ENCODE measurements around the gene IPO13. TPM values are rescaled to one million over a fixed set of nuclear protein-coding genes. Genes with fewer than 3 reads are reported as not detected.

Gene IPO13
- total RNA-seq, 6 donors from 2014 or later, result 16.9 to 46.1 (median 24.1) TPM

DNA sequence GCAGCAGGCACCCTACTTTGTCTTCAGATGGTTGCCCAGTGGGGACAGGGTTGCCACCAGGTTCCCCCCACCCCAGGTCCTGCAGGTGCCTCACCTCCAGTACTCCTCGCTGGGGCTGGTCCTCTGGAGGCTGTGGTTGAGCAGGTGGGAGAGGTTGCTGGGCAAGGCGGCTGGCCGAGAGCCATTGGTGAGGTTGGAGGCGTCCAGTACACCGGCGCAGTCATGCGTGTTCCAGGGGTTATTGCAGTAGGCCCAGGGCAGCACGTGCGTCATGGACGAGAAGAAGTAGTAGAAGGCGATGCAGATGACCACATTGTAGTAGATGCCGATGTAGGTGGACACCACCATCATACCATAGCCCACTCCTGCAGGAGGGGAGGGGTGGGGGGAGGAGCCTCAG is 61.5 kb downstream of the IPO13 start:
- 92 to 97% methylated on average over 12 of the region's 12 CpGs for WGBS, 2 donors
- TF ChIP-seq POLR2AphosphoS5 (IDR thresholded peaks at IDR 0.05), result no peak
- TF ChIP-seq POLR2A (IDR thresholded peaks at IDR 0.05), result no peak
- TF ChIP-seq EP300 (IDR thresholded peaks at IDR 0.05), result no peak
- no peak for TF ChIP-seq CTCF (IDR thresholded peaks at IDR 0.05)
- Histone ChIP-seq H3K4me1 (peaks cover 0 to 5% (median 2%) of the 10 kb centered on the region in 4 donors), H3K27me3 (no peaks in the 10 kb centered on the region), H3K27ac (no peak overlapping the region), H3K9me3 (no peaks in the 10 kb centered on the region), H3K36me3 (peaks cover 0 to 4% (median 2%) of the 10 kb centered on the region in 4 donors), H3K4me3 (no peak overlapping the region)
- ATAC-seq (ENCODE audit: low FRiP score in 2 of 2), result no peak
- DNase-seq, result no peak

- TF ChIP-seq CTCF (IDR thresholded peaks at IDR 0.05) (no peak), POLR2AphosphoS5 (IDR thresholded peaks at IDR 0.05) (no peak), POLR2A (IDR thresholded peaks at IDR 0.05) (no peak), EP300 (IDR thresholded peaks at IDR 0.05) (no peak)
- H3K27ac ChIP-seq, result no peak overlapping the region
- DNase-seq (no peak), ATAC-seq (ENCODE audit: low FRiP score in 2 of 2) (no peak)
- H3K27me3 ChIP-seq, result no peaks in the 10 kb centered on the region
- H3K9me3 ChIP-seq, result no peaks in the 10 kb centered on the region
- 89 to 94% methylated on average over 4 to 10 of the region's 11 CpGs for WGBS, 2 donors
- no peak overlapping the region for H3K4me3 ChIP-seq
- peaks cover 0 to 1% (median 0%) of the 10 kb centered on the region in 4 donors for H3K4me1 ChIP-seq
- peaks cover 0 to 4% (median 2%) of the 10 kb centered on the region in 4 donors for H3K36me3 ChIP-seq
These were observed 64.3 kb downstream of the IPO13 start for GRCh38 chr1:44010935-44011471.

- no peak for ATAC-seq (ENCODE audit: low FRiP score in 2 of 2)
- 13 to 66% methylated on average over 1 to 2 of the region's 2 CpGs for WGBS, 2 donors
These were observed 65.7 kb downstream of the IPO13 start for GRCh38 chr1:44012404-44012803.

DNA sequence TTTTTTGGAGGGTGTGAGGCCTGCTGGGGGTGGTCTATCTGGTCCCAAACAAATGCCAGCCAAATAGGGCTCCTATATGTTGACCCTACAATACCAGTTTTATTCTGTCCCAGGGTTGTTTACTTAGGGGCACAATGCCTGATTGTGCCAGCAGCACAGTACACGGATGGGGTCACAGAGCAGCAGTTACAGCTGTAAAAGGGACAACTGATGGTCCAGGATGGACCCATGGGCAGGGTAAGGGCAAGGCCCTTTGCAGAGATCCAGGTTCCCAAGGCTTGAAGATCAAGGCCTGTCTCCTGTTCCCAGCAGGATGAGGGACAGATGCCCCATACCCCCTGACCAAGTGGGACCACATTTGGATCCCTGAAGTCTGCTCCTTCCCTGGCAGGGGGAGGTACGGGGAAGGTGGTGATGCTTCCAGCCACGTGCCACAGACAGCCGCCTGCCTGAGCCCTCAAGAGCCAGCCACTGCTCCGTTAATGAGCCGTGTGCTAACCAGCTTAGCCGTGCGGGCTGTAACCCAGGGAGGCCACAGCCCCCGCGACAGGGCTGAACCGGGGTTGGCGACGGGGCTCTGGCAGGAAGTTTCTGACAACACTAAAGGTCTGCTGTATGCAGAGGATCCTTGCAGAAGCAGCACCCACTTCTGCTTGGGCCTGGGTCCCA is 66.3 kb downstream of the IPO13 start:
- Histone ChIP-seq H3K36me3 (peaks cover 0 to 3% (median 1%) of the 10 kb centered on the region in 4 donors), H3K27ac (no peak overlapping the region), H3K4me3 (no peak overlapping the region), H3K9me3 (no peaks in the 10 kb centered on the region), H3K4me1 (no peaks in the 10 kb centered on the region), H3K27me3 (no peaks in the 10 kb centered on the region)
- ATAC-seq (ENCODE audit: low FRiP score in 2 of 2) (no peak), DNase-seq (no peak)
- TF ChIP-seq EP300 (IDR thresholded peaks at IDR 0.05) (no peak), POLR2AphosphoS5 (IDR thresholded peaks at IDR 0.05) (no peak), CTCF (IDR thresholded peaks at IDR 0.05) (no peak), POLR2A (IDR thresholded peaks at IDR 0.05) (no peak)
- 57 to 68% methylated on average over 5 to 13 of the region's 13 CpGs for WGBS, 2 donors

More at GRCh38 chr1:44012404-44012803, 65.7 kb downstream of the IPO13 start:
- TF ChIP-seq CTCF (IDR thresholded peaks at IDR 0.05), result no peak
- no peak for TF ChIP-seq POLR2A (IDR thresholded peaks at IDR 0.05)
- no peak for TF ChIP-seq EP300 (IDR thresholded peaks at IDR 0.05)
- TF ChIP-seq POLR2AphosphoS5 (IDR thresholded peaks at IDR 0.05), result no peak
- Histone ChIP-seq H3K36me3 (peaks cover 0 to 4% (median 2%) of the 10 kb centered on the region in 4 donors), H3K27ac (no peak overlapping the region), H3K4me3 (no peak overlapping the region), H3K9me3 (no peaks in the 10 kb centered on the region), H3K4me1 (no peaks in the 10 kb centered on the region), H3K27me3 (no peaks in the 10 kb centered on the region)
- no peak for DNase-seq

Data from upper lobe of left lung (tissue), 6 donors.